HG03135 (cell line): ENCODE results near the gene FOXRED2.
"Not testable (repeated sequence)": the region's sequence is repeated elsewhere in the genome, so short reads cannot be mapped to it uniquely, and the experiment has no call there.

Source experiments
- ATAC-seq: cut with Tn5 transposase; IDR thresholded peaks from one replicate; pipeline ENCODE4 v1.9.1; 2021; ENCODE audit warnings: mild to moderate bottlenecking, moderate library complexity; ENCODE audit not compliant: unreplicated experiment

The FOXRED2 gene

GRCh38 chr22:36470162-36470993 lies 36.5 kb downstream of the FOXRED2 start:
- no peak for ATAC-seq

- ATAC-seq: no peak
Measured at GRCh38 chr22:36469094-36469710, 37.6 kb downstream of the FOXRED2 start.

DNA sequence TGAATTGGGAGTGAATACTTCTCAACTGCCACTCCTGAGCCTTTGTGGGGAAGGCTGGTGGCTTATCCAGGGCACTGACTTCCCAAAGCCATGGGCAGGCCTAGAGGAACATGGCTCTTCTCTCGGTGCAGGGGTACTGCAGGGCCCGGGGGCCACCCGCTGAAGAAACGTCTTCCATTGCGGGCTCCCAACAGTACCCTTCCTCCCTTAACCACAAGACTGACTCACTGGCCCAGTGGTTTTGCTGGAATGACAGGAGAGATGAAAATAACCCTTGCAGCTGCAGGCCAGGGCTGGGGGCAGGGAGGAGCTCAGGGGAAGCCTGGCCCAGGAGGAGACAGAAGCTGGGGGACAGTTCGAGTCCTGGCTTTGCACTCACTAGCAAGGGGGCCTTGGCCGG lies 38.9 kb downstream of the FOXRED2 start:
- no peak for ATAC-seq

- no peak for ATAC-seq
Measured at GRCh38 chr22:36467042-36467810, 39.6 kb downstream of the FOXRED2 start.

GRCh38 chr22:36466258-36466657 lies 40.6 kb downstream of the FOXRED2 start:
- no peak for ATAC-seq

DNA sequence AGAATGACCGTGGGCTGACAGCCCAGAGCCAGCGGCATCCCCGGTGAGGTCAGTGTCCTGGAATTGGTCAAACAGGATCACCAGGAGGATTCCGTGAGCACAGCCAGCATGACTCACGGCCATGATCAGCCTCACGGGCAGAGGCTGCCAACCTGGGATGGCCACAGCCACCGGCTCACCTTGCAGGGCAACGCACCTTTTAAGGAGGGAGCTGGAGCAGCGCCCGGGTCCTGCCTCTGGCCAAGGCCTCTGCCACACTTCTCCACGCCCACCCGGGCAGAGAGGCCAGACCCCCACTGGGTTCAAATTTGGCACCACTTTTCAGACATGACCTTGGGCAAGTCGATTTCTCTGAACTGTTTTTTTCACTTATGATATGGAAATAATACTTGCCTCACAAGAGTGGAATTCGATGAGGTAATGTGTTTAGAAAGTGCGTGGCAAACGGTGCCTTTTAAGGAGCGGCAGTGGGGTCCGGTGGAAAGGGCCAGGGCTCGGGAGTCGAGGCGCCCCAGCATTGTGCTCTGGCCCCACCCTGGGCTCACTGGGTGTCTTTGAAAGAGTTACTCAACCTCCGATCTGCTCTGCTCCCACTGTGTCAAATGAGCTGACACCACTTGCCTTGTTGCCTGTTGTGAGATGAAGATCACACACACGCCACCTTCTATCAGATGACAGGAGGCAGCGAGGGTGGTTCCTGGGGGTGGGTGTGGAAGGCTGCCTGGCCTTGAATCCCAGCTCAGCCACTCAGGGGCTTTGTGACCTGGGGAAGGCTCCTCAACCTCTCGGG lies 41.4 kb downstream of the FOXRED2 start:
- ATAC-seq: no peak

DNA sequence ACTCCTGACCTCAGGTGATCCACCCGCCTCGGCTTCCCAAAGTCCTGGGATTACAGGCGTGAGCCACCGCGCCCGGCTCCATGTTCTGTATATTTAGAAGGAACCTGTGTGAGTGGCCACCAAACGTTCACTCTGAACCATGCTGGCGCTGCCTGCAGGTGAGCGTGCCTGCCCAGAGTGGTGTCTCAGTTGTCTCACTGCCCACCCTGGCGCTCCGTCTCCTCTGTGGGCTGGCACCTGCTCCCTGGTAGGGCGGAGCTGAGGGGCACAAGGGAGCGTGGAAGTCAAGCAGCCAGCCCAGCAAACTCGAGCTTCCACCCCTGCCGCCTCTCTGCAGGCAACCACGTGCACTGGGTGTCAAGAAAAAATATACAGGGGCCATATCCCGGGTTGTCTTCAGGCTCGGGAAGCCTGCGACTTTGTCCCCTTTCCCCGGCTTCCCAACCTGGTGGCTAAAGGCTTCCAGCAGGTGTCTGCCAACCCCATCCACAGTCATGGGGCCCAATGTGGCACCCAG lies 42.1 kb downstream of the FOXRED2 start:
- no peak for ATAC-seq

DNA sequence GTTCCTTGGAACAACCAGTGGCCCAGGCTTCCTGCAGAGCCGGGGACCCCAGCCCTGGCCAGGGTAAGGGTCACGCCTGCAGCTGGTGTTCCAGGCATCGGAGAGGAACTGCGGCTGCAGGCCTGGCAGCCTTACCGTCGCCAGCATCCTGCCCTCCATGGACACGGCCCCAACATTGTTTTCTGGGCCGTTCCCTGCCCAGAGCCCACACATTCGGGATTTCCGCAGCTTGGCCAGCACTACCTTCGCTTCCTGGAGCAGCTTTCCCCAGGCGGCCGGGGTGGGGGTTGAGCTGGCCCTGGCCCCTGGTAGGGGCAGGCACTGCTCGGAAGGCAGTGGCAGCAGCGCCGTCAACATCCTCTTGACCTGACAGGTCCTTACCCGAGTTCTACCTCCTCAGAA lies 43.1 kb downstream of the FOXRED2 start:
- no peak for ATAC-seq

DNA sequence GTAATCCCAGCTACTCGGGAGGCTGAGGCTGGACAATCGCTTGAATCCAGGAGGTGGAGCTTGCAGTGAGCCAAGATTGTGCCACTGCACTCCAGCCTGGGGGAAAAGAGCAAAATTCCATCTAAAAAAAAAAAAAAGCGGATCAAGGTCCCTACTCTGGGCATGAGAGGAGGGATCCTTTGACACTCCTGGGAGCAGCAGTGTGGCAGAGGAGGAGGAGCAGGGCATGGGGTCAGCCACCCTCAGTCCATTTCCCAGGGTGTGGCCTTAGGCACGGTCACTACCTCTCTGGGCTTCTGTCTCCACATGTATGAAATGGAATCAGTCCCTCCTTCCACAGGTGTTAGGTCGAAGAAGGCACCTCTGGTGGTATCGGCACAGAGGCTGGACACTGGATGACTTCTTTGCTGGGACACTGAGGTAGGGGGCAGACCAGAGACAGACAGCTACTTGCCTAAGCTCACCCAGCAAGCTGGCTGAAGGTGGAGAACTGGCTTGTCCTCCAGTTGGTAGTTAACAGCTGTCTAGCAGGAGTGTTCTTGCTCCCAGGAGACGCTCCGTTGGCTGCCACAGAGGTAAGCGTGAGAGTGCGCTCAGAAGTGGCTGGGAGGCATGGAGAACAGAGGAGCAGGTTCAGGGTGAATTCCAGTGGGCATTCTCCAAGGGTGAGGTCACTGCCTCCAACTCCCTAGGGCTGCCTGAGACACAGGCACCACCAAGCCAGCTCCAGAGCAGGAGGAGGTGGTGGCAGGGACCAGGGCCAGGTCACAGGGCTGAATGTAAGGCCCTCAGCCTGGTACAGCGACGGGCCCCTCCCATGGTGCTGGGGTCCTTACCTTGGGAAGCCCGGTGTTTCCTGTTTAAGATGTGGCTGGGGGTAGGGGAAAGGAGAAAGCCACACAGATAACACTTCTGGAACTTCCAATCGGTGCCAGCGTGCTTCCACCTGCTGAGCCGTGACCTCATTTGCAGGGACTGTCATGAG lies 44.9 kb downstream of the FOXRED2 start:
- ATAC-seq: no peak

DNA sequence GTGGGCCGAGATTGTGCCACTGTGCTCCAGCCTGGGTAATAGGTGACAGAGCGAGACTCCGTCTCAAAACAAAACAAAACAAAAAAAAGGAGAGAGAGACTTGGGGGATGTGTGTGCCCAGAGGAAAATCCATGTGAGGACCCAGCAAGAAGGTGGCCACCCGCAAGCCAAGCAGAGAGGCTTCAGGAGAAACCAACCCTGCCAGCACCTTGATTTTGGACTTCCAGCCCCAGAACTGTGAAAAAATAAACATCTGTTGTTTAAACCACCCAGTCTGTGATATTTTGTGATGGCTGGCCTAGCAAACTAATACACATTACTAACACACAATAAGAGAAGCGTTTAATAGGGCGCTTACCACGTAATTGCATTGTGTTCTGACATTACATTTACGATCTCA lies 46.6 kb downstream of the FOXRED2 start:
- no peak for ATAC-seq

- no peak for ATAC-seq
Measured at GRCh38 chr22:36457688-36458450, 49.0 kb downstream of the FOXRED2 start.

DNA sequence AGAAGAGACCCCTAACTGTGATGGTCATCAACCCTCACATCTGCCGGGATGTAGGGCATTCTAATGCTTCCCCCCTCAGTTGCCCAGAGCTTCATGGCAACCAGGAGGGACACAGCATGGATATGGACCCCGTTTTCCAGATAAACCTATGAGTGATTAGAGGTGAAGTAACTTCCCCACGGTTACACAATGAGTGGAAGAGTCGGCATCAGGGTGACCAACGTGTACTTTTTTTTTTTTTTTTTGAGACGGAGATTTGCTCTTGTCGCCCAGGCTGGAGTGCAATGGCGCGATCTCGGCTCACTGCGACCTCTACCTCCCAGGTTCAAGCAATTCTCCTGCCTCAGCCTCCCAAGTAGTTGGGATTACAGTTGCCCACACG lies 50.4 kb downstream of the FOXRED2 start:
- no peak for ATAC-seq

DNA sequence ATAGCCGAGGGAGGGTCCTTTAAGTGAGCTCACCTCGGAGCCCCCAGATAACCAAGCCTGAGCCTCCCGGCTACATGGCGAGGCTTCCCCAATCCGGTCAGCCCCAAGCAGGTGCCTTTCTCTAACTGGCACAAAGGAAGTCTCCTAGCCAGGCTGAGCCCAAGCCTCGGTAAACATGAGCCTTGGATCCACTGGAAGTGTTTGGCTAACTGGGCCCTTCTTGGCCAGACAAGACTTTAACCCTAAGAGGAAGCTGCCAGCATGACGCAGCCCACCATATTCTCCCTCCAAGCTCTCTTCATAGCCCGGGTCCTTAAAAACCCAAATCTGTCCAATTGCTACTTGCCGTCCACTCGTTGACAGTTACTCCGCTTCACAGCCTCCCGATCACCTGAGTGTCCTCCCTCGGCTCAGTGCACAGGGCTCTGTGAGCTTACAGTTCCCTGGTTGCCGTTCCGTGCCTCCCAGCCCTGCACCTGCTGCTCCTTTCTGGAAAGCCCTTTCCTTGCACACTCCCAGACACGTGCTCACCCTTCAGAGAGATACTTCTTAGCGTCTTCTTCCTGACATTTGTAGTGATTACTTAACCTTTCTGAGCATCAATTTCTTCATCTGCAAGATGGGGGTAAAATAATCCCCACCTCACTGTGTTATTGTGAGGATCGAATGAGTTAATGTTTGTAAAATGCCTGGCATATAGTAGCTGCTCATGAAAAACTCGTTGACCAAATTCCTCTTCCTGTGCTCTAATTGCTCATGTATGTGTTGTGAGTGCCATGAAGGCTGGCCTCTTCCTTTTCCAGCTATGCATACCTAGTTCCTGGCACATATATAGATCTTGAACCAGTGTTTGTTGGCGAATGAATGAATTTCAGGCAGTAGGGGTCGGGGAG lies 51.0 kb downstream of the FOXRED2 start:
- no peak for ATAC-seq

DNA sequence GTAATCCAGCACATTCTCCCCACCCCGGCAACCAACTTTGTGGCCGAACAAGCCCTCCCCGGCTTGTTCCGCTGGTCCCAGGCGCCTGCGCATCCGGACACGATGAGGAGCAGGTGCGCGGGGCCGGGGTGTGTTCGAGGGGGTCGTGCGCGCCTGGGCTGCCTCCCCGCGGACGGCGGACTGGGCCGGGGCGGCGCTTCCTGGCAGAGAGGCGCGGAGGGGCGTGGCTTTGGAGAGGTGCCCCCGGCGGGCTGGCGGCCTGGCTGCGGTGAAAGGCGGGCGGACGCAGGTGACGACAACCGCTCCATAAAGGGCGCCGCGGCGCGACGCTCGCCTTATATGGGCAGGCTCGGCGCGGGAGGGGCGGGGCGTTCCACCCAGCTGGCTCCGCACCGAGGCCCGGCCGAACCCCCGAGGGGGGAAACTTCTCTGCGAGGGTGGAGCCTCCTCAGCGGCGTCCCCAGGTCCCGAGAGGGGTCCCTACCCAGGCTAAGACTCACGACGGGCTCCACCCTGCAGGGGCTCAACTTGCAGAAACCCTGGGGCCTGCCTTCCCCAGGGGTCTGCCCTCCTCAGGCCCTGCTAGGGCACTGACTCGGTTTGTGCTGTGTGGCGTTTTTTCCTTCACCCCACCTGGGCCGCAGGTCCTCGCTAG lies 51.8 kb downstream of the FOXRED2 start:
- peak; percentile 45 for ATAC-seq

DNA sequence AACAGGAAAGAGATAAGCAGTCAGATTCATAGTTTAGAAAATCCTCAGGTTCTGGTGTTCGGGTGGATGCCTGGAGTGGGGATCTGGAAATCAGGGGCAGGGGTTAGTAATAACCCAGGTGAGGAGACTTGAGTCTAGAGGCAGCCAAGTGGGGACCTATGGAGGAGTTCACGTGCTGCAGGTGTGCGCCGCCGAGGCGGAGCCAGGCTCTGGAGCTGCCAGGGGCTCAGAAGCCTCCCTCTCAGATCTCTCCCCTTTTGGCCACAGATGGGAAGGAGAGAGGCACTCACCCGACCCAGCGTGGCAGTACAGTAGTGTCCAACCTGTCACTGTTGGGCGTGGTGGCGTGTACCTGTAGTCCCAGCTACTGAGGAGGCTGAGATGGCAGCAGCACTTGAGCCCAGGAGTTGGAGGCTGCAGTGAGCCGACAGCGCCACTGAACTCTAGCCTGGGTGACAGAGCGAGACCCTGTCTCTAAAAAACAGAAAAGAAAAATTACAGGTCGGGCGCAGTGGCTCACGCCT lies 52.9 kb downstream of the FOXRED2 start:
- ATAC-seq: no peak

GRCh38 chr22:36452978-36453607 lies 53.7 kb downstream of the FOXRED2 start:
- ATAC-seq: not testable (repeated sequence)
